Parathyroid adenoma (tissue), 2 donors: ENCODE measurements around the gene EIF5A2.

Source experiments
- H2AFZ ChIP-seq: fragments of 300-600 bp; sonication (generic); one replicate; pipeline ENCODE4 v1.7.0; 2017; ENCODE audit warnings: antibody characterized with exemption, mild to moderate bottlenecking
- H3K27ac ChIP-seq: fragments of 300-600 bp; sonication (generic); one replicate; pipeline ENCODE4 v1.7.0; 2017
- H3K27me3 ChIP-seq: fragments of 300-600 bp; sonication (generic); one replicate; pipeline ENCODE4 v1.7.0; 2017; ENCODE audit warnings: low read length; ENCODE audit not compliant: control insufficient read depth, insufficient read depth
- H3K36me3 ChIP-seq: fragments of 300-600 bp; sonication (generic); one replicate; pipeline ENCODE4 v1.7.0; 2017; ENCODE audit warnings: low read length; ENCODE audit not compliant: control insufficient read depth, insufficient read depth
- H3K4me1 ChIP-seq: fragments of 300-600 bp; sonication (generic); one replicate; pipeline ENCODE4 v1.7.0; 2017; ENCODE audit warnings: control low read depth
- H3K4me2 ChIP-seq: fragments of 300-600 bp; sonication (generic); one replicate; pipeline ENCODE4 v1.7.0; 2017; ENCODE audit warnings: low read length
- H3K4me3 ChIP-seq: fragments of 300-600 bp; sonication (generic); one replicate; pipeline ENCODE4 v1.7.0; 2017; ENCODE audit warnings: low read depth, low read length
- H3K79me2 ChIP-seq: fragments of 300-600 bp; sonication (generic); one replicate; pipeline ENCODE4 v1.7.0; 2017; ENCODE audit warnings: control low read depth
- H3K9ac ChIP-seq: fragments of 300-600 bp; sonication (generic); one replicate; pipeline ENCODE4 v1.7.0; 2017; ENCODE audit warnings: mild to moderate bottlenecking
- H3K9me3 ChIP-seq: fragments of 300-600 bp; sonication (generic); one replicate; pipeline ENCODE4 v1.7.0; 2017; ENCODE audit warnings: low read length; ENCODE audit not compliant: control insufficient read depth
- CTCF ChIP-seq: fragments of 300-600 bp; sonication (generic); IDR thresholded peaks from one replicate; pipeline ENCODE4 v1.7.0; 2017; ENCODE audit warnings: antibody characterized with exemption, mild to moderate bottlenecking
- donor health status: primary hyperparathyroidism.

EIF5A2 gene

GRCh38 chr3:170863816-170864215 is 44.6 kb downstream of the EIF5A2 start:
- Histone ChIP-seq H3K36me3 (no peaks in the 10 kb centered on the region), H3K9me3 (no peaks in the 10 kb centered on the region), H3K27me3 (no peaks in the 10 kb centered on the region), H3K4me1 (no peaks in the 10 kb centered on the region), H3K4me3 (no peak overlapping the region), H3K79me2 (no peaks in the 10 kb centered on the region), H3K27ac (no peak overlapping the region), H3K9ac (no peak overlapping the region), H3K4me2 (no peak overlapping the region), H2AFZ (no peak overlapping the region)
- TF ChIP-seq CTCF: no peak

GRCh38 chr3:170862618-170863374 is 45.6 kb downstream of the EIF5A2 start:
- no peak overlapping the region for H3K27ac ChIP-seq
- no peak overlapping the region for H3K9ac ChIP-seq
- no peaks in the 10 kb centered on the region for H3K4me1 ChIP-seq
- no peaks in the 10 kb centered on the region for H3K9me3 ChIP-seq
- H3K27me3 ChIP-seq: no peaks in the 10 kb centered on the region
- no peaks in the 10 kb centered on the region for H3K36me3 ChIP-seq
- H2AFZ ChIP-seq: no peak overlapping the region
- no peak for TF ChIP-seq CTCF
- H3K79me2 ChIP-seq: no peaks in the 10 kb centered on the region
- H3K4me2 ChIP-seq: no peak overlapping the region
- no peak overlapping the region for H3K4me3 ChIP-seq

- H3K79me2 ChIP-seq: no peaks in the 10 kb centered on the region
- no peaks in the 10 kb centered on the region for H3K4me1 ChIP-seq
- H3K4me2 ChIP-seq: no peak overlapping the region
Measured at GRCh38 chr3:170858599-170858998, 49.8 kb downstream of the EIF5A2 start.

GRCh38 chr3:170852324-170852723 is 56.1 kb downstream of the EIF5A2 start:
- Histone ChIP-seq H3K9ac (no peak overlapping the region), H3K4me3 (no peak overlapping the region), H3K27me3 (no peaks in the 10 kb centered on the region), H3K4me2 (no peak overlapping the region), H3K36me3 (no peaks in the 10 kb centered on the region), H3K27ac (no peak overlapping the region), H3K79me2 (no peaks in the 10 kb centered on the region), H2AFZ (no peak overlapping the region), H3K9me3 (no peaks in the 10 kb centered on the region), H3K4me1 (no peaks in the 10 kb centered on the region)
- no peak for TF ChIP-seq CTCF

More at GRCh38 chr3:170858599-170858998, 49.8 kb downstream of the EIF5A2 start:
- no peak for TF ChIP-seq CTCF
- H3K27ac ChIP-seq: no peak overlapping the region
- H3K9ac ChIP-seq: no peak overlapping the region
- no peak overlapping the region for H2AFZ ChIP-seq
- H3K36me3 ChIP-seq: no peaks in the 10 kb centered on the region
- no peaks in the 10 kb centered on the region for H3K9me3 ChIP-seq
- H3K27me3 ChIP-seq: no peaks in the 10 kb centered on the region
- H3K4me3 ChIP-seq: no peak overlapping the region

- Histone ChIP-seq H3K4me1 (no peaks in the 10 kb centered on the region), H3K4me2 (no peak overlapping the region), H3K79me2 (no peaks in the 10 kb centered on the region), H3K36me3 (no peaks in the 10 kb centered on the region), H3K9ac (no peak overlapping the region), H3K4me3 (no peak overlapping the region), H2AFZ (no peak overlapping the region), H3K27ac (no peak overlapping the region), H3K9me3 (no peaks in the 10 kb centered on the region), H3K27me3 (no peaks in the 10 kb centered on the region)
- TF ChIP-seq CTCF: peak; percentile 26
Measured at GRCh38 chr3:170848292-170848917, 60.0 kb downstream of the EIF5A2 start.
